DMS79 (cell line): Measurements from ENCODE around the gene TECPR1.
A peak's percentile ranks its signal among the peaks of the same experiment; 100 is the strongest.

Source experiments
- DNase-seq: peaks from one replicate; lab custom pipeline; 2025; lab: John Stamatoyannopoulos, UW

TECPR1 gene, protein sequence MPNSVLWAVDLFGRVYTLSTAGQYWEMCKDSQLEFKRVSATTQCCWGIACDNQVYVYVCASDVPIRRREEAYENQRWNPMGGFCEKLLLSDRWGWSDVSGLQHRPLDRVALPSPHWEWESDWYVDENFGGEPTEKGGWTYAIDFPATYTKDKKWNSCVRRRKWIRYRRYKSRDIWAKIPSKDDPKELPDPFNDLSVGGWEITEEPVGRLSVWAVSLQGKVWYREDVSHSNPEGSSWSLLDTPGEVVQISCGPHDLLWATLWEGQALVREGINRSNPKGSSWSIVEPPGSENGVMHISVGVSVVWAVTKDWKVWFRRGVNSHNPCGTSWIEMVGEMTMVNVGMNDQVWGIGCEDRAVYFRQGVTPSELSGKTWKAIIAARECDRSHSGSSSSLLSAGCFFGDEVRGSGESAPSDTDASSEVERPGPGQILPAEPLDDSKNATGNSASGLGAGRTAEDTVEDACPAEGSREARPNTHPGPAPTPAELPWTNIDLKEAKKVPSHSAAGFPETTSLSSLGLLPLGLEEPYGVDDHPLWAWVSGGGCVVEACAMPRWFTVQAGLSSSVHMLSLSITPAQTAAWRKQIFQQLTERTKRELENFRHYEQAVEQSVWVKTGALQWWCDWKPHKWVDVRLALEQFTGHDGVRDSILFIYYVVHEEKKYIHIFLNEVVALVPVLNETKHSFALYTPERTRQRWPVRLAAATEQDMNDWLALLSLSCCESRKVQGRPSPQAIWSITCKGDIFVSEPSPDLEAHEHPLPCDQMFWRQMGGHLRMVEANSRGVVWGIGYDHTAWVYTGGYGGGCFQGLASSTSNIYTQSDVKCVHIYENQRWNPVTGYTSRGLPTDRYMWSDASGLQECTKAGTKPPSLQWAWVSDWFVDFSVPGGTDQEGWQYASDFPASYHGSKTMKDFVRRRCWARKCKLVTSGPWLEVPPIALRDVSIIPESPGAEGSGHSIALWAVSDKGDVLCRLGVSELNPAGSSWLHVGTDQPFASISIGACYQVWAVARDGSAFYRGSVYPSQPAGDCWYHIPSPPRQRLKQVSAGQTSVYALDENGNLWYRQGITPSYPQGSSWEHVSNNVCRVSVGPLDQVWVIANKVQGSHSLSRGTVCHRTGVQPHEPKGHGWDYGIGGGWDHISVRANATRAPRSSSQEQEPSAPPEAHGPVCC

DNA sequence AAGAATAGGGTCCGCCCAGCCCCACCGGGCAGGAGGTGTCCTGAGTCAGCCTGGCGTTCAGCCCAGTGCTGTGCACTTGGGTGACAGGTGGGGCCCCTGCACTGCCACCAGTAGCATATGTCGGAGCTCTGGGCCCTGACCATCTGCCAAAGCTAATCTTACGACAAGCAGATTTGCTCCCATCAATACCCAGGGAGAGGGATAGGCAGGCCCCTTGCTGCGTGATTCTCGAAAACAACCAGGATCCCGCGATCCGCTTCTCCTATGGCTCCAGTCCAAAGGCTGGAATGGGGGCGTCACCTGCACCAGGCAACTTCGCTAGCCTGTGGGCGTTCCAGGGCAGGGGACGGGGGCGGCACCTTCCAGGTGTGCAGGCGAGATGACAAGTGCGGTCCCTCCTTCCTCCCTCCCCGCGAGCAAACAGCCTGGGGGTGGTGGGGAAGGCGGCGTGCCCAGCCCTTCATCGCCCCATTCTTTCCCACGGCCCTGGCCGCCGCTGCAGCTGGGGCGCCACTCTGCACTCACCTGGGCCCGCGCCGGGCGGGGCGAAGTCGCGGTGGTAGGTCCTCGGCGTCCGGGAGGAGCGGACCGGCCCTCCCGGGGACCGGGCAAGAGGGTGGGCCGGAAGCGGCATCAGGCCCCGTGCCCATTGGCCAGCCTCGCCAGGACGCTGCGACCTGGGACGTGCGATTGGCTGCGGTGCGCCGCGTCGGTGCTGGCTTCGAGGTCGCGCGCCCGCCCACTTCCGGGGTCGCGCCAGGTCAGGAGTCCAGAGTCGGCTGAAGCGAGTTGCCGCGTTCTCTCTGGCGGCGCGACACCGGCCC, at the start of gene TECPR1:
TECPR1 (minus strand) TSS at position 632 of the 824 bp plus-strand sequence. CDS start 6,086 bp downstream, outside the sequence.
- DNase-seq: peak; percentile 79

DNA sequence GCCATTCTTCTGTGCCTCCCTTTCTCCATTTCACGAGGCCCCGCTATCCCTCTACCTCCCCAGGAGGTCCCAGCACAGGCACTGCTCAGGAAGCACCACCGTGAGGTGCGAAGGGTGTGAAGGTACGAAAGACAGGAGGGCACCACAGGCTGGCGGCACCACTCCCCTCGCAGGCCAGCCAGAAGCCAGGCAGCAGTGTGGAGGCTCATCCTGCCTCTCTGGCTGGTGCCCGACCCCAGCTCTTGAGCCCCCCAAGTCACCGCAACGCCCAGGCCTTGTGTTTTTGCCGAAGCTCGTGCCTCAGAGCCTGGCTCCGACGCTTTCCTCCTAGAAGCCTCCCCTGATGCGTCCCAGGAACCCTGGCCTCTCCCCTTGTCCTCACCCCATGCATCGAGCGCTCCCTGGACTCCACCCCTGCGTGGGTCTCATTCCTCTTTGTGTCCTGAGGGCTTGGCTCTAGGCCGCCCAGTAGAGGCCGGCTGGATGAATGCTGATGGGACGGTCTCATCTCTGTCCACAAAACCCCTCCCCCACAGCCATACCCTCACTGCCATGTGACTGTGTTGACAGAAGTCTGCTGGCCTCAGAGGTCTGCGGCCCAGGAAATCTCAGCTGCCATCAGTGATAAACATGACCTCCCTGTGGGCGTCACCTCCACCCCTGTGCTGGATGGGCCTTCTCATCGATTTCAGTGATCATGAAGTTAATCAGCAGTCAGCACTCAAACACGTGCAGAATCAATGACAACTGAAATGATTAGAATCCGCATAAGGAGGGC, 48.8 kb upstream of the TECPR1 start:
- DNase-seq: no peak

DNA sequence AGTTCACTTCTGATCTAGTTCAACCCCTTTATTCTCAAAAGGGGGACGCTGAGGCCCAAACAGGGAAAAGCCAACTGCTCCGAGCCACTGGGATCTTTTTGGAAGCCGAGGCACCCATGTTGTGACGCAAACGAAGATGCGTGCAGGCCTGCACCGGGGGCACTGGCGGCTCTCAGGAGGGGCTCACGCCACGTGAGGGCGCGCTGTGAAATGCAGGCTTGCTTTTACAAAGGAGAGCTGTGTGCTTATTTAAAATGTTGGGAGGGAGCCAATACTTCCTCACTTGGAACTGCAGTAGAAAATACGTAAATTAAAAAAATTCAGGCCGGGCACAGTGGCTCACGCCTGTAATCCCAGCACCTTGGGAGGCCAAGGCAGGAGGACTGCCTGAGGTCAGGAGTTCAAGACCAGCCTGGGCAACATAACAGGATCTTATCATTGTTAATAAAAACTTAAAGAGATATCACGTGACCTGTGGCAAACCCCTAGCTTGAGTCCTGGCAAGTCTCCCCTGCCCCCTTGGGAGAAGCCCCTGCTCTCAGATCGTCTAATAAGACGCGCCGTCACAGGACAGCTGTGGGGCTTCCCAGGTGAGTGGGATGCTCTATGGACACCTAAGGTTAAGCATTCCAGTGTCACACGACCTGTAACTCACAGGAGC, 45.7 kb upstream of the TECPR1 start:
- no peak for DNase-seq

DNA sequence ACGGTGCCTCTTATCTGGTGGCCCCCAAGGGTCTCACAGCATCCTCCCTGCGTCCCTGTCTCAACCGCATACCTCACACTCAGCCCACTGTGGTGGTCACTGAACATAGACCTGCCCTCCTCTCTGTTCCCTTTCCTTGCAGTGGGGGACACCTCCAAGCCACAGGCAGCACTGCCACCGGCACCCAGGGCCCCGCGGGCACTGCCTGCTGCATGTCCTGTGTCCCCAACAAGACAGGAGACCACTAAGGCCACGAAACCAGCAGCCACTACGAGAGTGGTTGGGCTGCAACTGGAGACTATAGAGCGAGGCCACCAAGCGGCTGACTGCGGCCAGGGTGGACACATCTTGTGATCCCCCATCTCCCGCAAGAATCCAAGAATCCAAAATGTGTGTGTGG, 44.8 kb upstream of the TECPR1 start:
- DNase-seq: no peak

DNA sequence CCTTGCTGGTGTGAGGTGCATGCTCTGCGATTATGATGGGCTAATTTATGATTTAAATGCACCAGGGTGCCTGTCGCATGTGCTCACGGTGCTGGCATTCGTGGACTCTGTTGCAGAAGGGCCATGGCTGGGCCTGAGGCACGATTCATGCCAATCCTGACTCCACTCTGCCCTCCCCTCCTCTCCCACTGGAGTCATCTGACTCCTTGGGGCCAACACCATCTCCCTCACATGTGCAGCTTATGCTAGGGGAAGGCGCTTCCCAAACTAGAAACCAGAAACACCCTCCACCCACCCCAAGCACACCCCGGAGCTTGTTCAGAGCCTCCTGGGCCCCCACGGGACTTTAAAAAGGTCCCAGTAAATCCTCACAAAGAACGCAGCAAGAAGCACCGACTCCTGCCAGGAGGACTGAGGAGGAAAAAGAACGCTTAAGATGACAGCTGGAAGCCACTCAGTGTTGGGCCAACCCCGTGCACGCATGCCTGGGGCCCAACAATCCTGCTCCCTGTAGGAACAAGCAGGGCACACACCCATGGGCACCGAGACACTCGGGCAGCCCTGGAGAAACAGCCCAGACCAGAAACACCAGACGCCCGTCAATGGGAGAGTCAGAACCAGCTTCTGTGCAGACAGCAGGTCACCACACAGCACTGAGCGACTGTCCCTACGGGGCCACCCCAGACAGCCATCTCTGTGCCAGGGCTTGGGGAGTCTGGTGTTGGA, 43.6 kb upstream of the TECPR1 start:
- no peak for DNase-seq

DNA sequence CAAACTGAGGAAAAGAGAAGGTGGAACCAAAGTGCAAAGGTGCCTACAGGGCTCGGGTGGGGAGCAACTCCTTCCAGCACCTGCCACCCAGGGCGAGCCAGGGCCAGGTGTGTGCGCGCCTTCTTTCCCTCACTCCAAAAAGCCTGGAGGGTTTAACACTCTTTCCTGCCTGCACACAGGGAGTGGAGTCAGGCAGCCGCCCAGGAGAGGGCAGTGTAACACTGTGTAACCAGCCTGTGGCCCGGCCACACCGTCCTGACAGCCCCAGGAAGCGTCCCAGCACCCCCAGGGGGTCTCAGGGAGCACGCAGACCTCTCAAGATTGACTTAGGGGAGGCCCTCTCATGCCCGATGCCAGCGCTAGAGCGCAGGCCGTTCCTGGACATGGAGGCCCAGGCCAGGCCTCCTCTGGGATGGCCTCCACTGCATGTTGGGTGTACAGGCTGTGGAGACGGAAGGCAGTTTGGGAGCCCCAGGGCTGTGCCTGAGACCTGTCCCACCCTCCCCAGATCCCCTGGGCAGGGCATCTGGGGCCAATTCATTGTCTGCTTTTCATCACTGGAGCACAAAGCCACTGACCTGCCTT, 42.9 kb upstream of the TECPR1 start:
- DNase-seq: peak; percentile 82

DNA sequence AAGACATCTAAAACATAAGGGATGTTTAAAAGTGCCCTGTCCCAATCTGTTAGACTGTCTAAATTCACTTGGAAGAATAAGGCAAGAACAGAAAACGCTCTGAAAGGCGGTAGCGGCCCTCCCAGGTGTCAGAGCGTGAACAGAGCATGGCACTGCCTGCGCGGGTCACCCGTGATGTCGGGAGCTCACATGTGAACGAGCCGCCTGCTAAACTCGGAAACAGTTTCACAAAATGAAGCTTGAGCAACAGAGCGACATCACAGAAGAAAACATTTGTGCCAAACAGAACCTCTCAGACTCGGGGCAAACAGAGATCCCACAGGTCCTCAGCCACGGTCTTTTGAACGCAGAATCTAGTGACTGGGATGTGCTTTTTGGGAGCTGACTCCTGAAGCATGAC, 42.3 kb upstream of the TECPR1 start:
- no peak for DNase-seq

DNA sequence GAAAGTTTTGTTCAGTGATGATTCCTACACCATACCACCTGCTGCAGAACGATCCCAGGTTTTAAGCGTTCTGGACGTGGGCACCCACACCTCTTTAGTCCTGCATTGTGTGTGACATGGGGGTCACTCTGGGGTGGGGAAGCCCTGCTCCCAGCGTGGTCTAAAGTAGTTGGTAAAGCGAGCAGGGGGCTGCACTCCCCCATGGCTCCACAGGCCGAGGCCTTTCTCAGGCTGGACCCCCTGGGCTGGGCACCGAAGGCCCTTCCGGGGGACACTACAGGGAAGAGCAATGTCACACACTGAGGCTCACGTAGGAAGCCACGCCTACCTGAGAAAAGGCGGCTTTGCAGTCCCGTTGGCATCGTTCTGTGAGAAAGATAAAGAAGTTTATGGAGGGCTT, 41.7 kb upstream of the TECPR1 start:
- no peak for DNase-seq

DNA sequence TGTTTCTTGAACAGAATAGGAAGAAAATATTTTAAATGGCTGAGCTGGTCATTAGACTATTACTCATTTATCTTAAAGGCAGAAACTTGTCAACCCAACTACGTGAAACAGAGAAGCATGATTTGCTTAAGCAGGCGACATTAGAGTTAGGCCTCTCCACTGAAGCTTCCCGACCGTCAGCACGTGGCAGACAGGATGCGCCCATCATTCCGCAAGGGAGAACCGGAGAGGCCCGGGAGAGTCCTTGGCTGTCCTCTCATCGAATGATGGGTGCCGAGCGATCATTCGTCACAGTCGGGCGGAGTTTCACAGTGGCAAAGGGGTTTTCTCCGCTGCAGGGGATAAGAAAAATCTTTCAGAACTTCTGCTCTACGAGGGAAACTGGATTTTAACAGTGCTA, 41.2 kb upstream of the TECPR1 start:
- no peak for DNase-seq

DNA sequence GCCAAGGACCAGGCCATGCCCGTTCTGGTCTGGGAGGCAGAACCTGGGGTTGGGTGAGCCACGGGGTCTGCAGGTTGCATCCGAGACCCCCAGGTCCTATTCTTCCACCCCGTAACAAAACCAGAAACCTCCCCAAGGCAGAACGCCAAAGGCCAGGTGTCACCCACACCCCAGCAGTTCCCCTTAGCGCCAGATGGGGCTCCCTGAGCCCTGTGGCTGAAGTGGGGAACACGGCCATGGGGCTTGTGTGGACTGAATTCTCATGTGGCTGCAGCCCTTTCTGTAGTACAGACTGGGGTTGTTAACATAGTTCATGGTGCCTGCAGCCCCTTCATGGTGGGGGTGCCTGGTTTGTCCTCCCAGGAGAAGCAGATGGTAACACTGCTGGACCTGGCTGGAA, 39.7 kb upstream of the TECPR1 start:
- no peak for DNase-seq

DNA sequence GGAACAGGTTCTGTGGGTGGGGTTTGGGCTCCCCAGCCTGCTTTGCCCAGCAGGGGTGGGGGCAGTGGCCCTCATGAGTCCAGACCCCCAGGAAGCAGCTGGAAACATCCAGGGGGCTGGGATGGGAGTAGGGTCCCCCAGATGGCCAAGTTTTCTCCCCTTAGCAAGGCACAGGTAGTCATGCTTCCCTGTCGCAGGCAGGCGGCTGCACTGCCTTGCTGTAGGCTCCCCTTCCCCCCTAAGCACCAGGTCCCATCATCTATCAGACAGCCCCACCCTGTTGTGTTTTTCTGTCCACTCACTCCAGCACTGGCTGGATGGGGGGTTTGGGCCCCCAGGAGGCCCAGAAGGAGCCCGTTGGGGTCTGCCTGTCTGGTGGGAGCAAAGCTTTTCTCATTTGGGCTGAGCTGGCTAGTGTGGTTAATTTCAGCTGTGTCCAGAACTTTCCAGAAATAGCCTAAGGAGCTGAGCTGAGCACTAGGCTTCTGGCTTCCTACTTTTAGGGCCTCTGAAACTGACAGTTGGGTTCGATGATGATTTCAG, 37.4 kb upstream of the TECPR1 start:
- DNase-seq: no peak

DNA sequence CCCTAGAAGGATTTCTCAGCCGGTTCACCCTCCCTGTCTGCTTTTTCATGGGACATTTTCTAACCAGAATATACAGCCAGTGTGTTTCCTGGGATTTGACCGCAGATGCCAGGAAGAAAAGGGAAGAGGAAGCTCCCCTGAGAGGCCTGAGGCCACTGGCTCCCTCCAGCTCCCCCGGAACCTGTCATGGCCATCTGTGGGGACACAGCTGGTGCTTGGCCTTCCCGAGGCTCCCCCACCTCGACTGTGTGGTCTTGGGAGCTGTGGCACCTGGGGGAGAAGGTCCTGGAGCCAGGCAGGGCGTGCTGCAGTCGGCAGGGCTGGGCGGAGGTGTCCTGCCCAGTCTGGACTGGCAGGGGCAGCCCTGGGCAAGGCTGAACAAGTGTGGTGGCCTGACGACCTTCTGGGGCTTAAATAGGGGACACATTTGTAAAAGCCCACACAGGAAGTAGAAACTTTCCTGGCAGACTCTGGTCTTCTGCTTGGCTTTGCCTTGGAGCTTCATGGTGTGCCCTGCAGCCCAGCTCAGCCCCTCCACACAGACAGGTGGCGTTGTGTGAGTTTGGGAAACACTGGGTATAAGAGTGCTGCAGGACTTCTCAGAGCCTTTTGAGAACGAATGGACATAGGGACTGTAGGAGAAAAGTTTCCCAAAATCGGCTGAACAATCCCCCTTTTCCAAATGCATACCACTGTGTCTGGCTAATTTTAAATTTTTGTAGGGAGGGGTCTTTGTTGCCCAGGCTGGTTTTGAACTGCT, 36.2 kb upstream of the TECPR1 start:
- no peak for DNase-seq

DNA sequence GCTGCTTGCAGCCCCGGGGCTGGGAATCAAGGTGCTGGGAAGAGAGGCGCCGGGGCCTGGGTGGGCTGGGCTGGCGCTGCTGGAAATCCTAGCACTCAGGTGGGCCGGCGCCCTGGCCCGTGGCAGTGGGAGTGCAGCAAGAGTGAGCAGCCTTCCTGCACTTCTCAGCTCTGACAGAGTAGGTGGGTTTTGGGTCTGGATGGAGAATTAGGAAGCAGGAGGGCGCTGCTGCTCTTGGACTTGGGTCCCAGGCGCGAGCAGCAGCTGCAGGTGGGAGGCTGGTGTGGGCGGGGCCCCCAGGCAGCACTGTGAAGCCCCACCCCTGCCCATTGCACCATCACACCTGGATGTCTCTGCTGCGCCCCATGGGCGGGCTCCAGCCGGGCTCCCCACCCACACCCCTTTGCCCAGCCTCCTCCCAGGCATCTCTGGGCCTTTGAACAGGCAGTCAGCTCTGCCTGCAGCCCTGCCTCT, 35.5 kb upstream of the TECPR1 start:
- no peak for DNase-seq

DNA sequence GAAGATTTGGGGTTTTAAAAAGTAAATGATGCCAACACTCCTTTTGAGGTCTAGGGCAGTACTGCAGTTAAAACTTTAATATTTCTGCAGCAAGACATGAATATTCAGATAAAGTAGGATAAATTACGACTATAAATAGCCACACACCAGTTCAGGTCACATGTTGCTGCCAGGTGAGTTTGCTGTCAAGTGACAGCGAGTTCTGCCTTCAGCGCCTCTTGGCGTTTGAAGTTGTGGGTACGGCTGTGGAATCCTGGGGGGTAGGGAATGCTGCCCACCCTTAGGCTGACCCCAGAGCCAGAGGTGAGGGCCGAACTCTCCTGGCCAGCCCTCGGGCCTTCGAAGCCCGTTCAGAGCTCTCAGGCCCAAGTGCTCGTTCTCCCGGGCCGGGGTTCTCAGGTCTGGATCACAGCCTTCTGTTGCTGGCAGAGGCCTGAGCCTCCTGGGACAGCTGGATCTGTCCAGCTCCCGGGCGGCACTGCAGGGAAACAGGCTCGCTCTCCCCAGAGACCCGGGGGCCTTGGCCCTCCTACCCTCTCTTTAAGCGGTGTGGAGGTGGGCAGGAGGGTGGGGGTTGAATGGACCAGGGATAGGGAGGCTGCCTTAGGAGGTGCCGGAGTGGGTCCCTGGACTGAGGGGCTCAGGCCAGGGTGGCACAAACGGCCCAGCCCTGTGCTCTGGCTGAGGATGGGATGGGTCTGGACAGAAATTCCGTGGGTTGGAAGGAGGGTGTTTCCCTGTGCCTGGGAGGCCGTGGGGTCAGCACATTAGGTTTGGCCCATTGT, 34.9 kb upstream of the TECPR1 start:
- DNase-seq: no peak

DNA sequence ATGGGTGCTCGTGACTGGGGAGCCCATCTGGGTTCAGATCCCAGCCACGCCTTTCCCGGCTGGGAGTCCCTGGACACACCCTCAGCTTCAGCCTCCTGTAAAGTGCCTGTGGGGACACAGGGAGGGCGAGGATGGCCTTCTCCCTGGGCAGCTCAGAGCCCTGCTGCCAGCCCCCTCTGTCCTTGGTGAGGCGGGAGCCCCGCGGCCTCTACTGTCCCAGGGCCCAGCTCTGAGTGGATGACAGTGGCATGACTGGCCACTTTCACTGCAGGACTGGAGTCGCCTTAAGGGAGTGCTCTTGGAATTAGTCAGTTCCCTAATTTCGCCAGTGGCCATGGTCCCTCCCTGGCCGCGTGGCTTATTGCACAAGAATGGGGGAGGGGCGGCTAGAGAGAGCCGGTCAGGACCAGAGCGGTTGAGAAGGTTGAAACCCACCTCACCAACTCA, 34.1 kb upstream of the TECPR1 start:
- no peak for DNase-seq

DNA sequence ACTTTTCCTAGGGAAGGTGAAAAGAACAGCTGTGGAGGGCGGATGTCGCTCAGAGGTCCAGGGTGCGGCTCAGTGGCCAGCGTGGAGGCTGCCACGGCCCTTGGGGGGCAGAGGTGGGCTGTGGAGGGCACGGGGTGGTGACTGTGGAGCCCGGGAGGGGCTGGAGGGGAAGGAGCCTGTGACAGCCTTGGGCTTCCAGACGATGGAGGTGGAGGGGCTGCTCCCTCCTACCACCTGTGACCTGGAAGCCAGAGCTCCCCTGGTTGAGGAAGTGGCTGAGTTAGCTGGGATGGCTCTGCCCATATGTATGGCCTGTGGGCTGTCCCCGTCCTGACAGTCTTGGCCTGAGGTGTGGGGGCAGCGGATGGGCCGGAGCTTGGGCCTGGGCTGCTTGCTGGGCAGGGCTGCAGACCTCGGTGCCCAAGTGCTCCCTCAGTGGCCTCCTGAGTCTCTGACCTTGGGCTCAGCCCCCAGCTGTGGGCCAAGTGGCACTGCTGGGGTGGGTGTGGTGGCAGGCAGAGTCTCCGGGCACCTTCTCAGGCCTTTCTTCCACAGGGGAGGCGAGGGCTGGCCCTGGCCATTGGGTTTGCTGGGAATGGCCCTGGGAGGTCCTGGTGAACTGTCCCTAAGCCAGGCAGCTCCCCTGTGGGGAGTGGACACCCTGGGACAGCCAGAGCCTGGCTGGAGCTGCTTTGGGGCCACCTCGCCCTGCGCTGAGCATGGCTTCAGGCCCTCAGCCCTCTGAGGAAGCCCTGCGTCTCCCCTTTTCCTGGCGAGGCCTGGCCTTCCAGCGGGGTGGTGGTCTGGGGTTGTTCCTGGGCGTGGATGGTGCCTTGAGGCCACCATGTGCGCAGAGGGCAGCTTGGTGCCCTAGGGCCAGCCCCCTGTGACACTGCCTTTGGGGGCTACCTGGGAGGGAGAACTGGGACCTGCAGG, 33.4 kb upstream of the TECPR1 start:
- DNase-seq: no peak
